IMR-90 (cell line): ENCODE measurements around the gene LRPPRC. TPM values are rescaled to one million over a fixed set of nuclear protein-coding genes. Genes with fewer than 3 reads are reported as not detected.

Experiments
- ATAC-seq: fragments of 200-7000 bp; cut with Tn5 transposase; 2 replicates; pipeline ENCODE4 v1.9.1; 2020; ENCODE audit warnings: low read depth, mild to moderate bottlenecking, moderate library complexity
- BruUV-seq: library from RNA; stranded (reverse); fragments of 400-500 nt; replicated peaks from 2 replicates; lab custom pipeline; 2021; lab: Mats Ljungman, UMichigan
- CTCF ChIA-PET: fragments of 300-600 bp; formaldehyde crosslinking; extraction: SDS; loops from one replicate; lab custom pipeline; 2021; ENCODE audit warnings: antibody characterized with exemption; lab: Yijun Ruan, JAX
- POLR2A ChIA-PET: fragments of 300-600 bp; sonication (Branson Sonifier 250); formaldehyde crosslinking; loops from one replicate; lab custom pipeline; 2022; ENCODE audit warnings: antibody characterized with exemption; ENCODE audit not compliant: unreplicated experiment; lab: Charles Lee
- DNase-seq: peaks from one replicate; pipeline ENCODE4 v3.0.0; 2013
- H2AFZ ChIP-seq: replicated peaks from 2 replicates; pipeline ENCODE3; 2013; ENCODE audit warnings: low read length, mild to moderate bottlenecking; ENCODE audit not compliant: poor library complexity
- H2AK5ac ChIP-seq: 2 replicates; pipeline ENCODE4 v1.6.1; 2013; ENCODE audit warnings: low read depth, low read length, inconsistent platforms
- H2AK9ac ChIP-seq: replicated peaks from 2 replicates; pipeline ENCODE3; 2013; ENCODE audit warnings: mild to moderate bottlenecking, low read depth, low read length, moderate library complexity; ENCODE audit not compliant: poor library complexity
- H2BK120ac ChIP-seq: 2 replicates; pipeline ENCODE4 v1.6.1; 2013; ENCODE audit warnings: low read depth, low read length, inconsistent platforms
- H2BK15ac ChIP-seq: 3 replicates; pipeline ENCODE4 v1.6.1; 2013; ENCODE audit warnings: low read depth, low read length, inconsistent platforms
- H2BK20ac ChIP-seq: 2 replicates; pipeline ENCODE4 v1.6.1; 2013; ENCODE audit warnings: low read depth, mild to moderate bottlenecking, inconsistent platforms, low read length, moderate library complexity
- H2BK5ac ChIP-seq: 2 replicates; pipeline ENCODE4 v1.6.1; 2013; ENCODE audit warnings: mild to moderate bottlenecking, low read depth, low read length, inconsistent platforms; ENCODE audit not compliant: poor library complexity, severe bottlenecking
- H3K14ac ChIP-seq: replicated peaks from 2 replicates; pipeline ENCODE4 v1.6.1; 2013; ENCODE audit warnings: low read depth, low read length, inconsistent platforms
- H3K18ac ChIP-seq: 2 replicates; pipeline ENCODE4 v1.6.1; 2013; ENCODE audit warnings: low read depth, low read length, control low read depth
- H3K23ac ChIP-seq: 2 replicates; pipeline ENCODE4 v1.6.1; 2013; ENCODE audit warnings: low read depth, low read length, inconsistent platforms
- H3K27ac ChIP-seq: 2 replicates; pipeline ENCODE4 v1.5.1; 2013; ENCODE audit warnings: mild to moderate bottlenecking, control low read depth, low read length; ENCODE audit not compliant: insufficient read depth
- H3K27me3 ChIP-seq: 2 replicates; pipeline ENCODE4 v1.6.1; 2013; ENCODE audit warnings: low read length; ENCODE audit not compliant: control insufficient read depth, insufficient read depth
- H3K36me3 ChIP-seq: 2 replicates; pipeline ENCODE4 v1.6.1; 2013; ENCODE audit warnings: low read length, mixed read lengths; ENCODE audit not compliant: control insufficient read depth, insufficient read depth
- H3K4ac ChIP-seq: 2 replicates; pipeline ENCODE4 v1.6.1; 2013; ENCODE audit warnings: low read depth, low read length, inconsistent platforms
- H3K4me1 ChIP-seq: 2 replicates; pipeline ENCODE4 v1.6.1; 2013; ENCODE audit warnings: low read length, mixed read lengths; ENCODE audit not compliant: control insufficient read depth, insufficient read depth
- H3K4me2 ChIP-seq: 2 replicates; pipeline ENCODE4 v1.6.1; 2013; ENCODE audit warnings: low read depth, mild to moderate bottlenecking, control low read depth, low read length, moderate library complexity
- H3K4me3 ChIP-seq: 2 replicates; pipeline ENCODE4 v1.5.1; 2013; ENCODE audit warnings: low read depth, mild to moderate bottlenecking, control low read depth, low read length, moderate library complexity; ENCODE audit not compliant: insufficient read depth
- H3K56ac ChIP-seq: 2 replicates; pipeline ENCODE4 v1.6.1; 2013; ENCODE audit warnings: low read length, inconsistent platforms; ENCODE audit not compliant: insufficient read depth; ENCODE audit errors: extremely low read depth
- H3K79me1 ChIP-seq, 2 experiments: 2 replicates each; pipeline ENCODE4 v1.6.1; 2013; ENCODE audit warnings: low read length in 2 of 2, inconsistent platforms in 1 of 2, low read depth in 1 of 2
- H3K9ac ChIP-seq: 2 replicates; pipeline ENCODE4 v1.6.1; 2013; ENCODE audit warnings: low read depth, low read length, control low read depth
- H3K9me1 ChIP-seq: 2 replicates; pipeline ENCODE4 v1.6.1; 2013; ENCODE audit warnings: low read length, inconsistent platforms; ENCODE audit not compliant: insufficient read depth
- H3K9me3 ChIP-seq: 2 replicates; pipeline ENCODE4 v1.6.1; 2013; ENCODE audit warnings: low read length; ENCODE audit not compliant: control insufficient read depth, insufficient read depth
- H4K20me1 ChIP-seq: 2 replicates; pipeline ENCODE4 v1.6.1; 2013; ENCODE audit warnings: low read length, inconsistent platforms; ENCODE audit not compliant: insufficient read depth
- H4K5ac ChIP-seq: 2 replicates; pipeline ENCODE4 v1.6.1; 2013; ENCODE audit warnings: mild to moderate bottlenecking, low read depth, low read length, control low read depth
- H4K8ac ChIP-seq, 2 experiments: 2 replicates each; pipeline ENCODE4 v1.6.1; 2013; ENCODE audit warnings: low read depth in 2 of 2, low read length in 2 of 2, control low read depth in 1 of 2, inconsistent platforms in 1 of 2
- H4K91ac ChIP-seq: 2 replicates; pipeline ENCODE4 v1.6.1; 2013; ENCODE audit warnings: low read depth, low read length, inconsistent platforms; ENCODE audit not compliant: insufficient read depth
- CEBPB ChIP-seq: IDR thresholded peaks from 2 replicates; pipeline ENCODE4 v1.6.1; 2012; ENCODE audit warnings: low read depth, low read length, improper control_type of control experiment
- MAFK ChIP-seq: IDR thresholded peaks from 2 replicates; pipeline ENCODE4 v1.6.1; 2012; ENCODE audit warnings: low read depth, low read length, improper control_type of control experiment
- POLR2A ChIP-seq: IDR thresholded peaks from 2 replicates; pipeline ENCODE4 v1.6.1; 2012; ENCODE audit warnings: mild to moderate bottlenecking, low read depth, low read length
- WGBS, 2 experiments: methylation state at CpG; one replicate each; pipeline versions ENCODE4 v1.1.5 to v1.1.7; 2013; ENCODE audit warnings: missing lambda C conversion rate in 2 of 2; ENCODE audit not compliant: insufficient read length in 1 of 2; ENCODE audit errors: extremely low coverage in 2 of 2; 5-methylcytosine and 5-hydroxymethylcytosine counted together
- dilution Hi-C: fragments of 300-500 bp; cut with HindIII; formaldehyde crosslinking; loops from one replicate; pipeline ENCODE4 v1.14.3; 2018; ENCODE audit warnings: low sequenced_read_pairs; ENCODE audit not compliant: unreplicated experiment
- in situ Hi-C: fragments of 300-500 bp; cut with MboI; formaldehyde crosslinking; loops from 3 replicates; pipeline ENCODE4 v1.14.3; 2019; ENCODE audit warnings: low sequenced_read_pairs, inconsistent platforms, mixed read lengths
- intact Hi-C: fragments of 100-400 bp; cut with micrococcal nuclease; formaldehyde crosslinking; loops from 2 replicates; pipeline ENCODE4 v1.10.0; 2022
- polyA plus RNA-seq, 3 experiments: library from polyadenylated mRNA; depleted of rRNA; stranded (reverse); fragments of >200 nt; gene quantifications; 2 replicates each; pipeline ENCODE4 v1.2.3, GENCODE V29; 2012; ENCODE audit warnings: low replicate concordance in 1 of 3
- total RNA-seq: library from RNA; depleted of rRNA; stranded (reverse); fragments of >200 nt; gene quantifications from 2 replicates; pipeline ENCODE4 v1.2.3, GENCODE V29; 2012

LRPPRC gene
- total and polyA plus RNA-seq, 2 of the 4 experiments (the other 2 are of a cell fraction), result 30.4 to 36.0 TPM

GRCh38 chr2:43945439-43945838 lies 50.4 kb downstream of the LRPPRC start:
- H4K8ac ChIP-seq, result no peak overlapping the region
- no peak overlapping the region for H3K9ac ChIP-seq
- in situ Hi-C loops, result no loop called here
- POLR2A ChIA-PET, result no interaction called here
- H3K27ac ChIP-seq, result no peak overlapping the region
- H3K36me3 ChIP-seq, result peaks cover 19% of the 10 kb centered on the region
- no peak for DNase-seq
- H2AFZ ChIP-seq, result no peak overlapping the region
- peaks cover 0 to 8% of the 10 kb centered on the region in 2 experiments; a peak in 2 of 4 replicates for H3K79me1 ChIP-seq
- H2BK15ac ChIP-seq, result no peak overlapping the region
- no peak overlapping the region for H4K91ac ChIP-seq
- H2AK5ac ChIP-seq, result no peak overlapping the region
- H3K23ac ChIP-seq, result no peak overlapping the region
- TF ChIP-seq POLR2A, result no peak
- peak; percentile 59; the same call in 1 of the 2 replicates for TF ChIP-seq CEBPB
- TF ChIP-seq MAFK, result no peak
- H3K14ac ChIP-seq, result no peak overlapping the region
- H3K4me2 ChIP-seq, result no peak overlapping the region
- no TSS peak for BruUV-seq
- no peak overlapping the region for H2BK20ac ChIP-seq
- no peak for ATAC-seq
- H3K4ac ChIP-seq, result no peak overlapping the region
- H3K4me1 ChIP-seq, result 0 out of 2 replicates have a peak, but pooled peaks cover 2% of the 10 kb centered on the region
- dilution Hi-C loops, result no loop called here
- H2BK120ac ChIP-seq, result no peak overlapping the region
- H4K5ac ChIP-seq, result no peak overlapping the region
- intact Hi-C loops, result no loop called here
- H2BK5ac ChIP-seq, result no peak overlapping the region
- H3K9me1 ChIP-seq, result no peaks in the 10 kb centered on the region
- H3K18ac ChIP-seq, result no peak overlapping the region
- WGBS, 2 experiments, result no CpG with 5 or more reads among the region's 3 CpGs
- no peak overlapping the region for H3K56ac ChIP-seq
- H4K20me1 ChIP-seq, result no peaks in the 10 kb centered on the region
- H3K27me3 ChIP-seq, result no peaks in the 10 kb centered on the region
- CTCF ChIA-PET, result no interaction called here
- no peaks in the 10 kb centered on the region for H3K9me3 ChIP-seq
- no peak overlapping the region for H2AK9ac ChIP-seq
- H3K4me3 ChIP-seq, result no peak overlapping the region
